SK-N-SH (cell line): Measurements from ENCODE around the gene GLOD5. TPM values are rescaled to one million over a fixed set of nuclear protein-coding genes. Genes with fewer than 3 reads are reported as not detected.

Experiments
- CTCF ChIA-PET: fragments of 300-600, 350-600 bp; formaldehyde crosslinking; extraction: SDS; loops from one replicate; lab custom pipeline; 2021; lab: Yijun Ruan, JAX
- POLR2A ChIA-PET: fragments of 350-600 bp; sonication (Branson Sonifier 250); formaldehyde crosslinking; extraction: SDS; loops from one replicate; lab custom pipeline; 2020; ENCODE audit warnings: antibody characterized with exemption, inconsistent platforms; lab: Yijun Ruan, JAX
- DNase-seq: peaks from one replicate; pipeline ENCODE4 v3.0.0; 2012
- H2AFZ ChIP-seq: fragments of 200-600 bp; sonication (generic); 2 replicates; pipeline ENCODE4 v1.8.1; 2016; ENCODE audit warnings: antibody characterized with exemption, mild to moderate bottlenecking, low read depth
- H3F3A ChIP-seq: fragments of 200-600 bp; sonication (generic); replicated peaks from 2 replicates; pipeline ENCODE3; 2016; ENCODE audit warnings: antibody characterized with exemption, mild to moderate bottlenecking; ENCODE audit not compliant: insufficient read depth
- H3K27ac ChIP-seq, 2 experiments: fragments of 200-500 bp in 1 of 2; fragments of 200-600 bp in 1 of 2; sonication (Bioruptor generic) in 1 of 2; sonication (generic), shearing (Covaris generic) in 1 of 2; 2 replicates each; pipeline versions ENCODE4 v1.5.1 to v1.6.1; 2014 to 2016; ENCODE audit warnings: low read depth in 2 of 2, inconsistent platforms in 1 of 2, low read length in 1 of 2, mild to moderate bottlenecking in 1 of 2, mixed read lengths in 1 of 2
- H3K27me3 ChIP-seq: fragments of 200-600 bp; sonication (generic), shearing (Covaris generic); 2 replicates; pipeline ENCODE4 v1.6.1; 2016; ENCODE audit warnings: mixed run types; ENCODE audit not compliant: insufficient read depth
- H3K36me3 ChIP-seq, 2 experiments: fragments of 200-500 bp in 1 of 2; fragments of 200-600 bp in 1 of 2; sonication (Bioruptor generic) in 1 of 2; sonication (generic) in 1 of 2; replicated peaks in 1 of 2; 2 replicates each; pipeline versions ENCODE3 to v1.5.1; 2014 to 2016; ENCODE audit warnings: low read length in 1 of 2, mild to moderate bottlenecking in 1 of 2; ENCODE audit not compliant: insufficient read depth in 2 of 2, control insufficient read depth in 1 of 2
- H3K4me1 ChIP-seq, 2 experiments: fragments of 200-500 bp in 1 of 2; fragments of 200-600 bp in 1 of 2; sonication (Bioruptor generic) in 1 of 2; sonication (generic), shearing (Covaris generic) in 1 of 2; 2 replicates each; pipeline versions ENCODE4 v1.5.1 to v1.6.1; 2014 to 2016; ENCODE audit warnings: low read depth in 1 of 2, low read length in 1 of 2, mixed run types in 1 of 2; ENCODE audit not compliant: insufficient read depth in 2 of 2, control insufficient read depth in 1 of 2
- H3K4me2 ChIP-seq: fragments of 200-600 bp; sonication (generic), shearing (Covaris generic); 2 replicates; pipeline ENCODE4 v1.6.1; 2017; ENCODE audit warnings: mixed run types
- H3K4me3 ChIP-seq, 2 experiments: fragments of 200-500 bp in 1 of 2; fragments of 200-600 bp in 1 of 2; sonication (Bioruptor generic) in 1 of 2; sonication (generic), shearing (Covaris generic) in 1 of 2; 2 replicates each; pipeline versions ENCODE4 v1.5.1 to v1.8.1; 2014 to 2016; ENCODE audit warnings: low read depth in 2 of 2, inconsistent platforms in 1 of 2, low read length in 1 of 2, mild to moderate bottlenecking in 1 of 2, mixed read lengths in 1 of 2, moderate library complexity in 1 of 2
- H3K79me2 ChIP-seq: fragments of 200-600 bp; sonication (generic); 2 replicates; pipeline ENCODE4 v1.8.1; 2017; ENCODE audit warnings: mild to moderate bottlenecking; ENCODE audit not compliant: insufficient read depth
- H3K9ac ChIP-seq: fragments of 200-600 bp; sonication (generic); 2 replicates; pipeline ENCODE4 v1.6.1; 2017; ENCODE audit warnings: mixed run types
- H3K9me2 ChIP-seq: fragments of 200-600 bp; sonication (generic); 2 replicates; pipeline ENCODE4 v1.6.1; 2017; ENCODE audit warnings: mixed run types
- H3K9me3 ChIP-seq: fragments of 200-600 bp; sonication (generic); 2 replicates; pipeline ENCODE4 v1.6.1; 2017; ENCODE audit warnings: mixed run types, mild to moderate bottlenecking, moderate library complexity
- H4K20me1 ChIP-seq: fragments of 200-600 bp; sonication (generic); 2 replicates; pipeline ENCODE4 v1.6.1; 2017; ENCODE audit warnings: mild to moderate bottlenecking, mixed run types; ENCODE audit not compliant: insufficient read depth
- EP300 ChIP-seq, 2 experiments: IDR thresholded peaks; 2 replicates each; pipeline versions ENCODE4 v1.4.0 to v1.6.1; 2012; ENCODE audit warnings: borderline replicate concordance in 1 of 2, low read depth in 1 of 2, low read length in 1 of 2
- EZH2phosphoT487 ChIP-seq: fragments of 200-600 bp; sonication (generic); IDR thresholded peaks from 2 replicates; pipeline ENCODE4 v1.6.1; 2017; ENCODE audit warnings: low read depth, mixed run types, mild to moderate bottlenecking, antibody characterized with exemption, moderate library complexity, borderline replicate concordance
- GATA2 ChIP-seq: sonication (generic); formaldehyde crosslinking; IDR thresholded peaks from 2 replicates; pipeline ENCODE4 v1.5.0; 2020; ENCODE audit warnings: mild to moderate bottlenecking, missing genetic modification reagents
- NRF1 ChIP-seq: IDR thresholded peaks from 2 replicates; pipeline ENCODE4 v1.6.1; 2012; ENCODE audit warnings: low read depth, mild to moderate bottlenecking, low read length
- RCOR1 ChIP-seq: fragments of 150-350 bp; IDR thresholded peaks from 2 replicates; pipeline ENCODE4 v1.6.1; 2017; ENCODE audit warnings: antibody characterized with exemption, low read length
- RXRA ChIP-seq: IDR thresholded peaks from 2 replicates; pipeline ENCODE4 v1.4.0; 2012; ENCODE audit warnings: low read depth, mild to moderate bottlenecking, borderline replicate concordance
- SIN3A ChIP-seq: IDR thresholded peaks from 2 replicates; pipeline ENCODE4 v1.6.1; 2012; ENCODE audit warnings: low read depth, mild to moderate bottlenecking, low read length, moderate library complexity, borderline replicate concordance
- SMC3 ChIP-seq: IDR thresholded peaks from 2 replicates; pipeline ENCODE4 v1.6.1; 2012; ENCODE audit warnings: low read depth, low read length, improper control_type of control experiment
- YY1 ChIP-seq: IDR thresholded peaks from 2 replicates; pipeline ENCODE4 v1.4.0; 2012; ENCODE audit warnings: low read depth, mild to moderate bottlenecking
- WGBS: methylation state at CpG from one replicate; pipeline ENCODE4 v1.1.6; 2017; ENCODE audit warnings: low lambda C conversion rate; 5-methylcytosine and 5-hydroxymethylcytosine counted together
- polyA plus RNA-seq, 3 experiments: library from polyadenylated mRNA; depleted of rRNA; stranded (reverse); fragments of >200 nt; gene quantifications; 2 replicates each; pipeline ENCODE4 v1.2.3, GENCODE V29; 2012
- TF ChIP-seq, protein P1 (sequence below): IDR thresholded peaks from 2 replicates; pipeline ENCODE4 v1.6.1; 2012; ENCODE audit warnings: mild to moderate bottlenecking, low read depth, low read length, moderate library complexity
- TF ChIP-seq, protein P2 (sequence below): fragments of 150-350 bp; IDR thresholded peaks from 2 replicates; pipeline ENCODE4 v1.6.1; 2017; ENCODE audit warnings: antibody characterized with exemption, low read length, low read depth, borderline replicate concordance
- TF ChIP-seq, protein P3 (sequence below): fragments of 150-350 bp; IDR thresholded peaks from 2 replicates; pipeline ENCODE4 v1.6.1; 2016; ENCODE audit warnings: mild to moderate bottlenecking, low read depth, low read length
- TF ChIP-seq, protein P4 (sequence below): IDR thresholded peaks from 2 replicates; pipeline ENCODE4 v1.4.0; 2012; ENCODE audit warnings: low read depth
- TF ChIP-seq, protein P5 (sequence below): fragments of 200-600 bp; sonication (generic); IDR thresholded peaks from 2 replicates; pipeline ENCODE4 v1.6.1; 2017; ENCODE audit warnings: antibody characterized with exemption, mild to moderate bottlenecking, moderate library complexity

Gene GLOD5
- polyA plus RNA-seq, 1 of the 3 experiments (the other 2 are of a cell fraction), result not detected

DNA sequence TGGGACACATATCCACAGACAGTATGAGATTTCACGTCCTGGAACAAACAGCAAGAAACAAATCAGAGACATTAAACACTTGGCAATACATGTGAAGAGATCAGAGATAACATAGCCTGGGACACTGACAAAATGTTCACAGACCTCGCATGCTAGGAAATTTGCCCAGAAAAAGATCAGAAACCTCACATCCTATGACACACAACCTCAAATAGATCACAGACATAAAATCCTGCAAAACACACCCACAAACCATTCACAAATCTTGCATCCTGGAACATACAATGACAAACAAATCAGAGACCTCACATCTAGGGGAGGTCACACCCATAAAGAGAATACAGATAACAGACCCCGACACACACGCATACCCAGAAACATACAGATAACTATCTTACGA, 47.0 kb upstream of the GLOD5 start:
- no peak for DNase-seq
- Histone ChIP-seq H3F3A (no peaks in the 10 kb centered on the region), H3K4me3 (no peak overlapping the region), H3K4me1 (peaks cover 0 to 4% of the 10 kb centered on the region in 2 experiments; a peak in 1 of 4 replicates), H3K27me3 (no peaks in the 10 kb centered on the region; the same call in 1 of the 2 replicates), H3K9ac (no peak overlapping the region), H3K4me2 (no peak overlapping the region), H3K27ac (no peak overlapping the region), H3K9me3 (no peaks in the 10 kb centered on the region), H2AFZ (no peak overlapping the region), H3K79me2 (no peaks in the 10 kb centered on the region), H3K36me3 (no peaks in the 10 kb centered on the region), H3K9me2 (no peaks in the 10 kb centered on the region), H4K20me1 (no peaks in the 10 kb centered on the region)
- ChIA-PET POLR2A (no interaction called here), CTCF (no interaction called here)
- 24% methylated on average over 5 of the region's 5 CpGs for WGBS
- TF ChIP-seq, protein P1, sequence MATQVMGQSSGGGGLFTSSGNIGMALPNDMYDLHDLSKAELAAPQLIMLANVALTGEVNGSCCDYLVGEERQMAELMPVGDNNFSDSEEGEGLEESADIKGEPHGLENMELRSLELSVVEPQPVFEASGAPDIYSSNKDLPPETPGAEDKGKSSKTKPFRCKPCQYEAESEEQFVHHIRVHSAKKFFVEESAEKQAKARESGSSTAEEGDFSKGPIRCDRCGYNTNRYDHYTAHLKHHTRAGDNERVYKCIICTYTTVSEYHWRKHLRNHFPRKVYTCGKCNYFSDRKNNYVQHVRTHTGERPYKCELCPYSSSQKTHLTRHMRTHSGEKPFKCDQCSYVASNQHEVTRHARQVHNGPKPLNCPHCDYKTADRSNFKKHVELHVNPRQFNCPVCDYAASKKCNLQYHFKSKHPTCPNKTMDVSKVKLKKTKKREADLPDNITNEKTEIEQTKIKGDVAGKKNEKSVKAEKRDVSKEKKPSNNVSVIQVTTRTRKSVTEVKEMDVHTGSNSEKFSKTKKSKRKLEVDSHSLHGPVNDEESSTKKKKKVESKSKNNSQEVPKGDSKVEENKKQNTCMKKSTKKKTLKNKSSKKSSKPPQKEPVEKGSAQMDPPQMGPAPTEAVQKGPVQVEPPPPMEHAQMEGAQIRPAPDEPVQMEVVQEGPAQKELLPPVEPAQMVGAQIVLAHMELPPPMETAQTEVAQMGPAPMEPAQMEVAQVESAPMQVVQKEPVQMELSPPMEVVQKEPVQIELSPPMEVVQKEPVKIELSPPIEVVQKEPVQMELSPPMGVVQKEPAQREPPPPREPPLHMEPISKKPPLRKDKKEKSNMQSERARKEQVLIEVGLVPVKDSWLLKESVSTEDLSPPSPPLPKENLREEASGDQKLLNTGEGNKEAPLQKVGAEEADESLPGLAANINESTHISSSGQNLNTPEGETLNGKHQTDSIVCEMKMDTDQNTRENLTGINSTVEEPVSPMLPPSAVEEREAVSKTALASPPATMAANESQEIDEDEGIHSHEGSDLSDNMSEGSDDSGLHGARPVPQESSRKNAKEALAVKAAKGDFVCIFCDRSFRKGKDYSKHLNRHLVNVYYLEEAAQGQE, result no peak
- 0 out of 2 replicates have a peak, but pooled peaks have one; percentile 9 for TF ChIP-seq GATA2 (CRISPR knock-in tag)

DNA sequence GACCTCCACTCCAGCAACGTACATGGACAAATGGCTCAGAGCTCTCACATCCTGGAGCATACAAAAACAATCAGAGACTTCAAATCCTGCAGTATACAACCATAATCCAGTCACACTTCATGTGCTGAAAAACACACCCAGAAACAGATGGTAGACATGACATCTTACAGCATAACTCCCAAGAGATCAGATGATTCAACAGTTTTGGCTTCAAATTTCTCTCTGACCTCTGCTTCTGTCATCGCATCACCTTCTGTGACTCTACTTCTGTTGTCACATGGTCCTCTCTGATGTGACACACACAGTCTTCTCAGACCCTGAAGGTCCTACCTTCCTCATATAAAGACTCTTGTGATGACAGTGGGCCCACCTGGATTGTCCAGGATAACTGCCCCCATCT, 46.5 kb upstream of the GLOD5 start:
- H3K9ac ChIP-seq, result no peak overlapping the region
- peaks cover 0 to 4% of the 10 kb centered on the region in 2 experiments; a peak in 1 of 4 replicates for H3K4me1 ChIP-seq
- H2AFZ ChIP-seq, result no peak overlapping the region
- no peak for DNase-seq
- H3K4me3 ChIP-seq, result no peak overlapping the region
- H3K36me3 ChIP-seq, result no peaks in the 10 kb centered on the region
- ChIA-PET CTCF (no interaction called here), POLR2A (no interaction called here)
- no peaks in the 10 kb centered on the region for H3K79me2 ChIP-seq
- 29% methylated on average over 2 of the region's 2 CpGs for WGBS
- no peak overlapping the region for H3K27ac ChIP-seq
- no peaks in the 10 kb centered on the region for H3F3A ChIP-seq
- H3K9me2 ChIP-seq, result no peaks in the 10 kb centered on the region
- no peaks in the 10 kb centered on the region; the same call in 1 of the 2 replicates for H3K27me3 ChIP-seq
- no peaks in the 10 kb centered on the region for H3K9me3 ChIP-seq
- no peaks in the 10 kb centered on the region for H4K20me1 ChIP-seq
- H3K4me2 ChIP-seq, result no peak overlapping the region
- TF ChIP-seq, protein P2, sequence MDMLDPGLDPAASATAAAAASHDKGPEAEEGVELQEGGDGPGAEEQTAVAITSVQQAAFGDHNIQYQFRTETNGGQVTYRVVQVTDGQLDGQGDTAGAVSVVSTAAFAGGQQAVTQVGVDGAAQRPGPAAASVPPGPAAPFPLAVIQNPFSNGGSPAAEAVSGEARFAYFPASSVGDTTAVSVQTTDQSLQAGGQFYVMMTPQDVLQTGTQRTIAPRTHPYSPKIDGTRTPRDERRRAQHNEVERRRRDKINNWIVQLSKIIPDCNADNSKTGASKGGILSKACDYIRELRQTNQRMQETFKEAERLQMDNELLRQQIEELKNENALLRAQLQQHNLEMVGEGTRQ, result no peak
- TF ChIP-seq, protein P3, sequence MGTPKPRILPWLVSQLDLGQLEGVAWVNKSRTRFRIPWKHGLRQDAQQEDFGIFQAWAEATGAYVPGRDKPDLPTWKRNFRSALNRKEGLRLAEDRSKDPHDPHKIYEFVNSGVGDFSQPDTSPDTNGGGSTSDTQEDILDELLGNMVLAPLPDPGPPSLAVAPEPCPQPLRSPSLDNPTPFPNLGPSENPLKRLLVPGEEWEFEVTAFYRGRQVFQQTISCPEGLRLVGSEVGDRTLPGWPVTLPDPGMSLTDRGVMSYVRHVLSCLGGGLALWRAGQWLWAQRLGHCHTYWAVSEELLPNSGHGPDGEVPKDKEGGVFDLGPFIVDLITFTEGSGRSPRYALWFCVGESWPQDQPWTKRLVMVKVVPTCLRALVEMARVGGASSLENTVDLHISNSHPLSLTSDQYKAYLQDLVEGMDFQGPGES, result no peak
- no peak for TF ChIP-seq EZH2phosphoT487
- TF ChIP-seq, protein P1, result no peak
- no peak for TF ChIP-seq RCOR1
- no peak for TF ChIP-seq GATA2 (CRISPR knock-in tag)
- TF ChIP-seq YY1, result no peak
- no peak for TF ChIP-seq RXRA
- no peak for TF ChIP-seq SMC3
- no peak for TF ChIP-seq NRF1
- TF ChIP-seq, protein P4, sequence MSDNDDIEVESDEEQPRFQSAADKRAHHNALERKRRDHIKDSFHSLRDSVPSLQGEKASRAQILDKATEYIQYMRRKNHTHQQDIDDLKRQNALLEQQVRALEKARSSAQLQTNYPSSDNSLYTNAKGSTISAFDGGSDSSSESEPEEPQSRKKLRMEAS, result no peak
- TF ChIP-seq, protein P5, sequence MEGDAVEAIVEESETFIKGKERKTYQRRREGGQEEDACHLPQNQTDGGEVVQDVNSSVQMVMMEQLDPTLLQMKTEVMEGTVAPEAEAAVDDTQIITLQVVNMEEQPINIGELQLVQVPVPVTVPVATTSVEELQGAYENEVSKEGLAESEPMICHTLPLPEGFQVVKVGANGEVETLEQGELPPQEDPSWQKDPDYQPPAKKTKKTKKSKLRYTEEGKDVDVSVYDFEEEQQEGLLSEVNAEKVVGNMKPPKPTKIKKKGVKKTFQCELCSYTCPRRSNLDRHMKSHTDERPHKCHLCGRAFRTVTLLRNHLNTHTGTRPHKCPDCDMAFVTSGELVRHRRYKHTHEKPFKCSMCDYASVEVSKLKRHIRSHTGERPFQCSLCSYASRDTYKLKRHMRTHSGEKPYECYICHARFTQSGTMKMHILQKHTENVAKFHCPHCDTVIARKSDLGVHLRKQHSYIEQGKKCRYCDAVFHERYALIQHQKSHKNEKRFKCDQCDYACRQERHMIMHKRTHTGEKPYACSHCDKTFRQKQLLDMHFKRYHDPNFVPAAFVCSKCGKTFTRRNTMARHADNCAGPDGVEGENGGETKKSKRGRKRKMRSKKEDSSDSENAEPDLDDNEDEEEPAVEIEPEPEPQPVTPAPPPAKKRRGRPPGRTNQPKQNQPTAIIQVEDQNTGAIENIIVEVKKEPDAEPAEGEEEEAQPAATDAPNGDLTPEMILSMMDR, result no peak
- TF ChIP-seq SIN3A, result no peak
- TF ChIP-seq EP300 (IDR thresholded peaks at IDR 0.05; ENCODE audit: borderline replicate concordance in 1 of 2, low read depth in 1 of 2, low read length in 1 of 2), result no peak
